IPS-NIHi7 (cell line): ENCODE data around the gene MRFAP1.
"Not testable (repeated sequence)": the region's sequence is repeated elsewhere in the genome, so short reads cannot be mapped to it uniquely, and the experiment has no call there.

Source experiments
- DNase-seq: peaks from one replicate; pipeline ENCODE4 v3.0.0; 2012; ENCODE audit warnings: mixed read lengths; ENCODE audit errors: extremely low spot score

The MRFAP1 gene

GRCh38 chr4:6668391-6668790 is 27.9 kb downstream of the MRFAP1 start:
- DNase-seq = no peak

GRCh38 chr4:6671648-6672047 is 31.2 kb downstream of the MRFAP1 start:
- no peak for DNase-seq

- DNase-seq = no peak
These were observed 31.6 kb downstream of the MRFAP1 start for GRCh38 chr4:6672131-6672530.

- DNase-seq = not testable (repeated sequence)
These were observed 32.2 kb downstream of the MRFAP1 start for GRCh38 chr4:6672541-6673190.

- DNase-seq = not testable (repeated sequence)
These were observed 32.7 kb downstream of the MRFAP1 start for GRCh38 chr4:6673191-6673659.

- peak; percentile 98 for DNase-seq
These were observed 33.4 kb downstream of the MRFAP1 start for GRCh38 chr4:6673660-6674499.

GRCh38 chr4:6674500-6675149 is 34.1 kb downstream of the MRFAP1 start:
- DNase-seq = peak; percentile 36

GRCh38 chr4:6676722-6677558 is 36.5 kb downstream of the MRFAP1 start:
- DNase-seq = no peak

- DNase-seq = peak; percentile 80
These were observed 40.0 kb downstream of the MRFAP1 start for GRCh38 chr4:6680372-6681034.

GRCh38 chr4:6681191-6681590 is 40.7 kb downstream of the MRFAP1 start:
- DNase-seq = no peak

GRCh38 chr4:6682862-6683590 is 42.5 kb downstream of the MRFAP1 start:
- no peak for DNase-seq

- DNase-seq = no peak
These were observed 44.2 kb downstream of the MRFAP1 start for GRCh38 chr4:6684656-6685055.

GRCh38 chr4:6686104-6686787 is 45.8 kb downstream of the MRFAP1 start:
- no peak for DNase-seq

- DNase-seq = peak; percentile 40
These were observed 47.7 kb downstream of the MRFAP1 start for GRCh38 chr4:6687947-6688878.

- DNase-seq = peak; percentile 83
These were observed 48.5 kb downstream of the MRFAP1 start for GRCh38 chr4:6688879-6689505.

GRCh38 chr4:6689506-6689960 is 49.0 kb downstream of the MRFAP1 start:
- DNase-seq = no peak
